ENCODE data around the gene LRP11. TPM values are rescaled to one million over a fixed set of nuclear protein-coding genes. Genes with fewer than 3 reads are reported as not detected.
A peak's percentile ranks its signal among the peaks of the same experiment; 100 is the strongest.

Gene LRP11
- total and polyA plus RNA-seq, 10 of the 15 experiments (the other 5 are each of a cell fraction or from before 2014, with no cell fraction given) = under 0.01 to 0.23 (median 0.03) TPM; not detected in 6

GRCh38 chr6:149864578-149865535, 698 bp upstream of the LRP11 start (continued):
- TF ChIP-seq CHD2 (IDR thresholded peaks at IDR 0.05; ENCODE audit: borderline replicate concordance, low read depth, low read length) = no peak
- no peak for TF ChIP-seq SMAD1 (IDR thresholded peaks at IDR 0.05; ENCODE audit: low read depth, partially characterized antibody)
- peak; percentile 69; the same call in 1 of the 2 replicates for TF ChIP-seq YY1 (IDR thresholded peaks at IDR 0.05; ENCODE audit: low read depth, low read length)
- TF ChIP-seq IKZF2 (IDR thresholded peaks at IDR 0.05) = no peak
- TF ChIP-seq TARDBP (IDR thresholded peaks at IDR 0.05; ENCODE audit: borderline replicate concordance) = no peak
- TF ChIP-seq, protein P1, sequence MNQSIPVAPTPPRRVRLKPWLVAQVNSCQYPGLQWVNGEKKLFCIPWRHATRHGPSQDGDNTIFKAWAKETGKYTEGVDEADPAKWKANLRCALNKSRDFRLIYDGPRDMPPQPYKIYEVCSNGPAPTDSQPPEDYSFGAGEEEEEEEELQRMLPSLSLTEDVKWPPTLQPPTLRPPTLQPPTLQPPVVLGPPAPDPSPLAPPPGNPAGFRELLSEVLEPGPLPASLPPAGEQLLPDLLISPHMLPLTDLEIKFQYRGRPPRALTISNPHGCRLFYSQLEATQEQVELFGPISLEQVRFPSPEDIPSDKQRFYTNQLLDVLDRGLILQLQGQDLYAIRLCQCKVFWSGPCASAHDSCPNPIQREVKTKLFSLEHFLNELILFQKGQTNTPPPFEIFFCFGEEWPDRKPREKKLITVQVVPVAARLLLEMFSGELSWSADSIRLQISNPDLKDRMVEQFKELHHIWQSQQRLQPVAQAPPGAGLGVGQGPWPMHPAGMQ (IDR thresholded peaks at IDR 0.05; ENCODE audit: borderline replicate concordance) = no peak
- TF ChIP-seq FOXM1 (IDR thresholded peaks at IDR 0.05; ENCODE audit: low read depth, low read length) = no peak
- TF ChIP-seq CTCF (IDR thresholded peaks at IDR 0.05 in 2 of 3, conservative IDR thresholded peaks at IDR 0.05 in 1 of 3; ENCODE audit: control insufficient read depth in 2 of 3, extremely low read depth in 1 of 3, insufficient read depth in 1 of 3, low read depth in 3 of 3, low read length in 3 of 3) = peak; percentile 63 to 76 (median 74)
- TF ChIP-seq, protein P2, sequence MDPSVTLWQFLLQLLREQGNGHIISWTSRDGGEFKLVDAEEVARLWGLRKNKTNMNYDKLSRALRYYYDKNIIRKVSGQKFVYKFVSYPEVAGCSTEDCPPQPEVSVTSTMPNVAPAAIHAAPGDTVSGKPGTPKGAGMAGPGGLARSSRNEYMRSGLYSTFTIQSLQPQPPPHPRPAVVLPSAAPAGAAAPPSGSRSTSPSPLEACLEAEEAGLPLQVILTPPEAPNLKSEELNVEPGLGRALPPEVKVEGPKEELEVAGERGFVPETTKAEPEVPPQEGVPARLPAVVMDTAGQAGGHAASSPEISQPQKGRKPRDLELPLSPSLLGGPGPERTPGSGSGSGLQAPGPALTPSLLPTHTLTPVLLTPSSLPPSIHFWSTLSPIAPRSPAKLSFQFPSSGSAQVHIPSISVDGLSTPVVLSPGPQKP (IDR thresholded peaks at IDR 0.05; ENCODE audit: low read depth, low read length) = no peak
- no peak for TF ChIP-seq CEBPZ (IDR thresholded peaks at IDR 0.05; ENCODE audit: low read depth, low read length)
- no peak for TF ChIP-seq SUPT20H (IDR thresholded peaks at IDR 0.05; ENCODE audit: borderline replicate concordance, control insufficient read depth, low read depth, low read length)
- no peak for TF ChIP-seq RELA (IDR thresholded peaks at IDR 0.05; ENCODE audit: borderline replicate concordance, partially characterized antibody)
- TF ChIP-seq ETV6 (conservative IDR thresholded peaks at IDR 0.05 in 1 of 2, IDR thresholded peaks at IDR 0.05 in 1 of 2; ENCODE audit: borderline replicate concordance in 1 of 2, low read depth in 1 of 2) = no peak
- 0 out of 2 replicates have a peak, but pooled peaks have one; percentile 41 for TF ChIP-seq IRF4 (IDR thresholded peaks at IDR 0.05; ENCODE audit: low read depth, low read length)
- no peak for TF ChIP-seq USF1 (IDR thresholded peaks at IDR 0.05; ENCODE audit: borderline replicate concordance, extremely low read length, insufficient read depth, low read depth, low read length)
- no peak for TF ChIP-seq E2F4 (IDR thresholded peaks at IDR 0.05; ENCODE audit: low read depth, low read length)
